ENCODE data around the gene OR2M4.
"Not testable (repeated sequence)": the region's sequence is repeated elsewhere in the genome, so short reads cannot be mapped to it uniquely, and the experiment has no call there.

The OR2M4 gene

GRCh38 chr1:248229360-248229908 lies 1.8 kb upstream of the OR2M4 start:
- Histone ChIP-seq H3K9ac (ENCODE audit: insufficient read length) (no peak overlapping the region), H3K36me3 (ENCODE audit: insufficient read depth, low read length) (no peaks in the 10 kb centered on the region), H3K4me3 (no peak overlapping the region), H3K9me3 (ENCODE audit: low read depth, low read length) (no peaks in the 10 kb centered on the region), H3K27ac (no peak overlapping the region)
- DNase-seq (ENCODE audit: low read depth, low spot score): no peak
- TF ChIP-seq EZH2 (IDR thresholded peaks at IDR 0.05) (no peak), POLR2AphosphoS5 (IDR thresholded peaks at IDR 0.05; ENCODE audit: borderline replicate concordance, low read depth, low read length) (no peak), FOXP2 (optimal IDR thresholded peaks at IDR 0.05; ENCODE audit: control extremely low read depth, extremely low read length, insufficient read depth) (no peak)

GRCh38 chr1:248239478-248239877 lies 8.3 kb downstream of the OR2M4 start:
- H3K27ac ChIP-seq: no peak overlapping the region

GRCh38 chr1:248243204-248243603 lies 12.0 kb downstream of the OR2M4 start:
- Histone ChIP-seq H3K4me3 (peak overlapping the region; percentile 66), H3K9ac (ENCODE audit: insufficient read length) (no peak overlapping the region), H3K36me3 (ENCODE audit: insufficient read depth, low read length) (no peaks in the 10 kb centered on the region), H3K27ac (no peak overlapping the region), H3K9me3 (ENCODE audit: low read depth, low read length) (no peaks in the 10 kb centered on the region)
- no peak for TF ChIP-seq FOXP2 (optimal IDR thresholded peaks at IDR 0.05; ENCODE audit: control extremely low read depth, extremely low read length, insufficient read depth)
- TF ChIP-seq POLR2AphosphoS5 (IDR thresholded peaks at IDR 0.05; ENCODE audit: borderline replicate concordance, low read depth, low read length): no peak
- no peak for TF ChIP-seq EZH2 (IDR thresholded peaks at IDR 0.05)
- DNase-seq (ENCODE audit: low read depth, low spot score): peak; percentile 10

More at GRCh38 chr1:248239478-248239877, 8.3 kb downstream of the OR2M4 start:
- H3K36me3 ChIP-seq (ENCODE audit: insufficient read depth, low read length): no peaks in the 10 kb centered on the region
- no peak overlapping the region for H3K9ac ChIP-seq (ENCODE audit: insufficient read length)
- DNase-seq (ENCODE audit: low read depth, low spot score): no peak
- H3K4me3 ChIP-seq: no peak overlapping the region
- TF ChIP-seq EZH2 (IDR thresholded peaks at IDR 0.05) (no peak), POLR2AphosphoS5 (IDR thresholded peaks at IDR 0.05; ENCODE audit: borderline replicate concordance, low read depth, low read length) (no peak), FOXP2 (optimal IDR thresholded peaks at IDR 0.05; ENCODE audit: control extremely low read depth, extremely low read length, insufficient read depth) (no peak)
- no peaks in the 10 kb centered on the region for H3K9me3 ChIP-seq (ENCODE audit: low read depth, low read length)

- H3K27ac ChIP-seq; H3K9me3 ChIP-seq (ENCODE audit: low read depth, low read length); H3K9ac ChIP-seq (ENCODE audit: insufficient read length); H3K36me3 ChIP-seq (ENCODE audit: insufficient read depth, low read length); DNase-seq (ENCODE audit: low read depth, low spot score); H3K4me3 ChIP-seq: not testable (repeated sequence)
Measured at GRCh38 chr1:248259309-248259708, 28.1 kb downstream of the OR2M4 start.

GRCh38 chr1:248268178-248268577 lies 37.0 kb downstream of the OR2M4 start:
- Histone ChIP-seq H3K27ac (no peak overlapping the region), H3K4me3 (no peak overlapping the region), H3K36me3 (ENCODE audit: insufficient read depth, low read length) (no peaks in the 10 kb centered on the region), H3K9ac (ENCODE audit: insufficient read length) (no peak overlapping the region), H3K9me3 (ENCODE audit: low read depth, low read length) (no peaks in the 10 kb centered on the region)
- DNase-seq (ENCODE audit: low read depth, low spot score): no peak
- no peak for TF ChIP-seq POLR2AphosphoS5 (IDR thresholded peaks at IDR 0.05; ENCODE audit: borderline replicate concordance, low read depth, low read length)
- no peak for TF ChIP-seq EZH2 (IDR thresholded peaks at IDR 0.05)
- TF ChIP-seq FOXP2 (optimal IDR thresholded peaks at IDR 0.05; ENCODE audit: control extremely low read depth, extremely low read length, insufficient read depth): no peak

GRCh38 chr1:248273225-248273624 lies 42.0 kb downstream of the OR2M4 start:
- not testable (repeated sequence) for H3K4me3 ChIP-seq; H3K36me3 ChIP-seq (ENCODE audit: insufficient read depth, low read length); H3K9me3 ChIP-seq (ENCODE audit: low read depth, low read length); DNase-seq (ENCODE audit: low read depth, low spot score); H3K9ac ChIP-seq (ENCODE audit: insufficient read length); H3K27ac ChIP-seq

GRCh38 chr1:248277876-248278275 lies 46.7 kb downstream of the OR2M4 start, which contains the start of gene OR2T33:
Gene OR2T33, minus strand, starts transcription at chr1:248277976. Its CDS starts 4,162 bp downstream, at chr1:248273814.
- Histone ChIP-seq H3K4me3 (no peak within 1 kb of the TSS), H3K9ac (ENCODE audit: insufficient read length) (no peak within 1 kb of the TSS), H3K36me3 (ENCODE audit: insufficient read depth, low read length) (no peaks in the 10 kb centered on the region), H3K9me3 (ENCODE audit: low read depth, low read length) (no peaks in the 10 kb centered on the region), H3K27ac (no peak within 1 kb of the TSS)
- TF ChIP-seq EZH2 (IDR thresholded peaks at IDR 0.05) (no peak), FOXP2 (optimal IDR thresholded peaks at IDR 0.05; ENCODE audit: control extremely low read depth, extremely low read length, insufficient read depth) (no peak), POLR2AphosphoS5 (IDR thresholded peaks at IDR 0.05; ENCODE audit: borderline replicate concordance, low read depth, low read length) (no peak)
- DNase-seq (ENCODE audit: low read depth, low spot score): no peak

GRCh38 chr1:248288391-248288790 lies 57.2 kb downstream of the OR2M4 start:
- no peak overlapping the region for H3K4me3 ChIP-seq
- TF ChIP-seq EZH2 (IDR thresholded peaks at IDR 0.05): no peak
- TF ChIP-seq POLR2AphosphoS5 (IDR thresholded peaks at IDR 0.05; ENCODE audit: borderline replicate concordance, low read depth, low read length): no peak
- TF ChIP-seq FOXP2 (optimal IDR thresholded peaks at IDR 0.05; ENCODE audit: control extremely low read depth, extremely low read length, insufficient read depth): no peak
- no peak overlapping the region for H3K9ac ChIP-seq (ENCODE audit: insufficient read length)
- no peaks in the 10 kb centered on the region for H3K9me3 ChIP-seq (ENCODE audit: low read depth, low read length)
- DNase-seq (ENCODE audit: low read depth, low spot score): no peak
- no peak overlapping the region for H3K27ac ChIP-seq
- H3K36me3 ChIP-seq (ENCODE audit: insufficient read depth, low read length): no peaks in the 10 kb centered on the region
